HUDEP-2 (cell line): ENCODE data around the gene MYT1.
"Not testable (repeated sequence)": the region's sequence is repeated elsewhere in the genome, so short reads cannot be mapped to it uniquely, and the experiment has no call there.

Experiments
- DNase-seq, 76 experiments: peaks; one replicate each; lab custom pipeline; 2025; ENCODE audit not compliant: unreplicated experiment in 76 of 76; lab: John Stamatoyannopoulos, UW

Gene MYT1

GRCh38 chr20:64228086-64228653 lies 63.9 kb downstream of the MYT1 start:
- DNase-seq = no peak

DNA sequence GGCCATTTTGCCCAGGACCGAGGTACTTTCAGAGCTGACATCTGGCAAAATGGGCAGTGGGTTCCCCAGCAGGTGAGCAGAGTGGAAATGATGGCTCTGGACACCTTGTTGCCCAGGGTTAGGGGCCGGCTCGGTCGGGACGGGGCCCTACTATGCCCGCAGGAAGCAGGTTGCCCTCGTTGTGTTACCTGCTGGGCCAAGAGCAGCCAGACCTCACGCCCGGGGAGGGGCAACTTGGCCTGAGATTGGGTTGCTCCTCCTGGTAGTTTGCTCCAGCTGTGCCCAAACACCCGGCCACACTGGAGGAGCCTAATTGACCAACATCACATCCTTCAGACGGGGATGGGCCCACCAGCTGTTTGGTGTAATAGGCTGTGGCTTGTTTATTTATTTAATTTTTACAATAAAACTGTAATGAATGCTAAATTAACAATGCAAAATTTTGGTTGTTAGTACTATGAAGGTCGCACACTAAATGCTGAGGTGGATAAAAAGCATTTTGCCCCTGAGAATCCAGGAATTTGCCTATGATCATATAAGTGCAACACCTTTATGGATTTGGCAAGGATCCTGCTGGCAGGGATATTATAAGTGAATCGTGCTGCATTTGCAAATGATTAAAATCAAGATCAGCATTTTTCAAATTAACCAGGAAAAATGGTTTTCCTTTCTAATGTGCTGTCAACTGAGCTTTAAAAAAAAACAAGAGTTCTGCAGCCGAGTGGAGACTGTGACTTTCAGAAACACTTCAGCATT lies 64.7 kb downstream of the MYT1 start:
- DNase-seq = no peak

- DNase-seq = no peak
Observed at GRCh38 chr20:64229507-64230061, 65.3 kb downstream of the MYT1 start.

DNA sequence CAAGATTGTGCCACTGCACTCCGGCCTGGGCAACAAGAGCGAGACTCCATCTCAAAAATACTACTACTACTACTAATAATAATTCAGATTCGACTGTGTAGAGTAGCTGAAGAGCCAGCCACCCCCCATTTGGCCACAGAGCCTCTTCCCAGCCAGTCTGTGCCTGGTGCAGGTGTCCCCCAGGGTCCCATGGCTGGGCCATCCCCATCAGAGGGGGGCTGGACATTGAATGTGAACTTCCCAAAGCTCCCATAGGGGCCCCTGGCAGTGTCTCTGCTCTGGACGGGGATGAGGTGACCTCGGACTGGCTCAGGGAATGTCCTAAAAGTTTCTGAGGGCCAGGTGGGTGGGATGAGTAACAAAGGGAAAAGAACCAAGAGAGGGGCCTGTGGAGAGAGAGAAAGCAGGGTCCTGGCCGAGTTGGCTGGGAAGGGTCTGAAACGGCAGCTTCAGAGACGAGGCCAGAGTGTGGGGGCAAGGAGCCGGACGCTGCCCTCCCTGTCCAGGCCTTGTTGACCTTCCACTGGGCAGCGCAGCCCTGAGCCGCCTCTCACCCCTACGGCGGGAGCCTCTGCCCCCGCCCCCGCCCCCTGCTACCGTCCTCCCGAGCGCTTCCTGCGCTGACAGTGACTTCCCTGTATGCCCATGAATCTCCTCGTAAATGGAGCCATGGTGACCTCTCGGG lies 66.4 kb downstream of the MYT1 start:
- DNase-seq = no peak

GRCh38 chr20:64231621-64232550 lies 67.6 kb downstream of the MYT1 start:
- no peak for DNase-seq

DNA sequence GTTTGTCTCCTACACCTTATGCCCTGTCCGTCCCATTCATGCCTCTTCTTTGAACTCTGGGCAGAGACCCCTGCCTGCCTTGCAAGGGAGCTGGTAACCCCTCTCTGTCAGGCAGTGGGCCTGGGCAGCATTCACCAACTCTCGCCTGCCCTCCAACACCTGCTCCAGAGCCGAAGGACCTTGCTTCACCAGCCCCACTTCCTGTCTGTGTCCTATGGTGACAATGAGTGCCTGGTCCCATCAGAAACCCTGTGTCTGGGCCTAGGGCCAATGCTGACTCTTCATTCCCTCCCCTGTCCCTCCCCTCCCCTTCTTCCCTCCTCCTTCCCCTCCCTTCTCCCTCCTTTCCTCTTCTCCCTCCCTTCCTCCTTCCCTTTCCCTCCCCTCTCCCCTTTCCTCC lies 68.5 kb downstream of the MYT1 start:
- peak in 9 of 76 experiments; percentile 6 to 39 (median 19) for DNase-seq

- peak in 1 of 76 experiments; percentile 14 for DNase-seq
Observed at GRCh38 chr20:64233725-64234124, 69.5 kb downstream of the MYT1 start.

DNA sequence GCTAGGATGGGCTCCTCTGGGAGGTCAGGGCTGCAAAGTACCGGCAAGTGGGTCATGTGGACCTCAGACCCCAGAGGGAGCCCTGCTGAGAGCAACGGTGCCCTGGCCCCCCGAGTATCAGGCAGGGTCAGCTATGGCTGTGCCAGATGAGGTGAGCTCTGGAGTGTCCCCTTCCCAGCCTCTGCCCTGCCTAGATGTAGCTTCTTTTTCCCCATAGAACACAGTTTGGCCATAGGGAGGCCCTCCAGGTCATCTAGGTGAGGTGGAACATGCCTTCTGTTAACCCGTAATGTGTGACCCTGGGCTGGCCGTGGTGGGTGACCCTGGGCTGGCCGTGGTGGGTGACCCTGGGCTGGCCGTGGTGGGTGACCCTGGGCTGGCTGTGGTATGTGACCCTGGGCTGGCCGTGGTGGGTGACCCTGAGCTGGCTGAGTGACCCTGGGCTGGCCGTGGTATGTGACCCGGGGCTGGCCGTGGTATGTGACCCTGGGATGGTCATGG lies 70.1 kb downstream of the MYT1 start:
- DNase-seq = no peak

- DNase-seq = not testable (repeated sequence)
Observed at GRCh38 chr20:64234921-64235565, 70.8 kb downstream of the MYT1 start.

DNA sequence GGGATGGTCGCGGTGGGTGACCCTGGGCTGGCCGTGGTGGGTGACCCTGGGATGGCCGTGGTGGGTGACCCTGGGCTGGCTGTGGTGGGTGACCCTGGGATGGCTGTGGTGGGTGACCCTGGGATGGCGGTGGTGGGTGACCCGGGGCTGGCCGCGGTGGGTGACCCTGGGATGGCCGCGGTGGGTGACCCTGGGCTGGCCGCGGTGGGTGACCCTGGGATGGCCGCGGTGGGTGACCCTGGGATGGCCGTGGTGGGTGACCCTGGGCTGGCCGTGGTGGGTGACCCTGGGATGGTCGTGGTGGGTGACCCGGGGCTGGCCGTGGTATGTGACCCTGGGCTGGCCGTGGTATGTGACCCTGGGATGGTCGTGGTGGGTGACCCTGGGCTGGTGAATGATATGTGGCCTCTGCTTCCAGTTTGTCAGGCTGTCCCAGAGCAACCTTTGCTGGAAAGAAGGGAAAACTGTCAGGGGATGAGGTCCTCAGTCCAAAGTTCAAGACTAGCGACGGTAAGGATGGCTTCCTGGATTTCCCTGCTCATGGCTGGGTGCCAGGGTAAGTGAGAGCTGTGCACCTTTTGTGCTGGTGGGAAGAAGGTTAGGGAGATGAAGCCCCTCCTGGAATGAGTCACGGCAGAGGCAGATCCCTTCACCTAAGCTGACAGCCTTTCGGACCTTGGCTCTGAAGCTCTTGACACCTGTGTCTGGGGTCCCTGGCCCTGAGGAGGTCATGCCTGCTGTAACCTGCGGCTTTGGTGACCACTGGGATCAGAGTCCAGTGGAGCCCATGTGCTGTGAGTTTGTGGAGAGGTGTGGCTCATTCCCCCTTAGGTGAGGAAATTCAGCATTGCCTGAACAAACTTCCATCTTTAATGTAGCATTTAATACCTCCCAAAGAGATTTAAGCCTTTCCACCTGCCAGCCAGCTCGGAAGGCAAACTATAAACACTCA lies 72.2 kb downstream of the MYT1 start:
- DNase-seq = no peak

DNA sequence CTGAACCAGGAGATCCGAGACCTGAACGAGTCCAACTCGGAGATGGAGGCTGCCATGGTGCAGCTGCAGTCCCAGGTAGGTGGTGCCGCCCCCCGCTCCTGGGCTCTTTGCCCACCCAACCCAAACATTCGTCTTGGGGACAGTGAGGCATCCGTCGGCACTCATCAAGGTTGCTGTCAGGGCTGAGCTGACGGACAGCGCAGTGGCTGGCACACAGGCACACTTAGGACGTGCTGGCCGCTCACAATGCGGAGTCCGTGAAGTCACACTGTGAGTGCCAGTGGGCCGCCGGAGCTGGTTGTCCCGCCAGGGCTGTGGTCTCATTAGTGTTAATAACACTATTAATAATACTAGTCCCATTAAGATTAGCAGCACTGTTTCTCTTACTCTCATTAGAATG lies 73.1 kb downstream of the MYT1 start:
- no peak for DNase-seq

DNA sequence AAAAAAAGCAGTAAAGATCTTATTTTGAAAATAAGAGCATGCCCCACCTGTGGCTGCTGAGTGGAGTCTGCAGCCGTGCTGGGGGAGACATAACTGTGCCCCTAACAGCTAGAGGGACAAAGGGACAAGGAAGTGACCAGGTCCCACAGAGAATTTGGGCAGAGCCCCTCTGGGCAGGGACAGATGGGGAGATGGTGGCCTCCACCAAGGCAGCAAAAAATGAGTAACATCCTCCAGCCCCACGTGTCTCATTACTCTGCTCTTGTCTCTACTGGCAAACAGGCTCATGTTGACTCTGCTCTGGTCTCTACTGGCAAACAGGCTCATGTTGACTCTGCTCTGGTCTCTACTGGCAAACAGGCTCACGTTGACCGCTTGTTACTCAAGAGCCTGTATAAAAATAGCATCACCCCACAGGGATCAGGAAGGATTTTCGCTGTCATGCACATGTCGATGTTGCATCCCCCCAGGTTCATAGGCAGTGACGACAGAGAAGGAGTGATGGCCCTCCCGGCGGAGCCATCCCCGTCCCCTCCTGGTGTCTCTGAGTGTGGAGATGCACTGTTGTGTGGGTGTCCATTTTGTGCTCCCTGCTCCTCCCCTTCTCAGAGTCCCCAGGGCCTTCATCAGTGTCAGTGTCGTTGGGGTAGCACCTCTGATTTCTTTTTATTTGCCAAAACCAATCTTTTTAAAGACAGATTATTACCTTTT lies 74.0 kb downstream of the MYT1 start:
- DNase-seq = no peak

DNA sequence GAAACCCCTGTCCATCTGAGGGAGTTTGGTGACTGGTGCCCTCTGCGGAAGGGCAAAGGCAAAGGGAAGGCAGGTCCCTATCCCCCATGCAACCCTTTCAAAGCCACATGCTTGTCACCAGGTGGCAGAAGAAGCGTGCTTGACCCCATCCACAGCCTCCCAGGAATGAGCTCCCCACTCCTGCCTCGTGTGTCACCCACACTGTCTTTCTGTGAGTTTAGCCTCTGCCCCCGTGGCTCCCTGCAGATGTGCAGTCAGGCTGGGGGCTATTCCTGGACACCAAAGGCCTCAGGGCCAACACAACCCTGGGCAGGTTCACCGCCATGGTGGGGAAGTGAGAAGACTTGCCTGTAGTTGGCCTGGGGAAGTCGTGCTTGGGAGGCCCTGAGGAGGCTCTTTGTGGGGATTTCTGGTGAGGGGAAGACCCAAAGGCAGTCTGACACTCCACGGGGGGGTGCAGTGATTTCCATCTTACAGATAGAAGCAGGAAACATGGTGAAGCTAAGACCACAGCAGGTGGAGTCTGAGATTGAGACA lies 74.7 kb downstream of the MYT1 start:
- DNase-seq = no peak

DNA sequence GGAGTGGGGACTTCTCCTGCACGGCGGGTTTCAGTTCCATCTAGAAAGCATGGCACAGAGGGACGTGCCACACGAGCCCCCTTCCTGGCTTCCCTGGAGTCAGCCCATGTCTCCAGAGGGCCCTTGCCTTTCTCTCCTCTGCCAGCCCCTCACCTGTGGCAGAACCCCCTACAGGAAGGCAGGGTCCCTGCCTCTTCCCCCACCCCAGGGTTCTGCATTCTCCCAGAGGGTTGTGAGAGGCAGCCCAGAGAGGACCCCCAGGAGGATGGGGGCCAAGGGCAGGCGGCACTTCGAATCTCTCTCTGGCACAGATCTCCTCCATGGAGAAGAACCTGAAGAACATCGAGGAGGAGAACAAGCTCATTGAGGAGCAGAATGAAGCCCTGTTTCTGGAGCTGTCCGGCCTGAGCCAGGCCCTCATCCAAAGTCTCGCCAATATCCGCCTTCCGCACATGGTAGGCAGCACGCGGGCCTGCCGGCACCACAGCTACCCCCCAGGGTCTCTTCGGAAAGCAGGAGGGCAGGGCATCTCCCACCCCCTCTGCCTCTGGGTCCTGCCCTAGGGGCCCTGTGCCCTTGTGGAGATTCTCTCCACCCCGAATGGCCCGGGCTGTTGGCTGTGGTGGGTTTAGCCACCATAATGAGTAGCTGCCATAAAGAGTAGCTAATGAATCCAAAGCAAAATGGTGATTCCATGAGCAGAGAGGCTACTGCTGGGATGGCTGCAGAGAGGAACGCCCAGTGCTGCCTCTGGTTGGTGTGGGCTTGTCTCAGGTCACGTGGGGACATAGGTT lies 75.4 kb downstream of the MYT1 start:
- DNase-seq = no peak

GRCh38 chr20:64240243-64241015 lies 76.2 kb downstream of the MYT1 start:
- no peak for DNase-seq

GRCh38 chr20:64241061-64241460 lies 76.8 kb downstream of the MYT1 start:
- no peak for DNase-seq
